ENCODE results near the gene TACR1.

TACR1 gene

DNA sequence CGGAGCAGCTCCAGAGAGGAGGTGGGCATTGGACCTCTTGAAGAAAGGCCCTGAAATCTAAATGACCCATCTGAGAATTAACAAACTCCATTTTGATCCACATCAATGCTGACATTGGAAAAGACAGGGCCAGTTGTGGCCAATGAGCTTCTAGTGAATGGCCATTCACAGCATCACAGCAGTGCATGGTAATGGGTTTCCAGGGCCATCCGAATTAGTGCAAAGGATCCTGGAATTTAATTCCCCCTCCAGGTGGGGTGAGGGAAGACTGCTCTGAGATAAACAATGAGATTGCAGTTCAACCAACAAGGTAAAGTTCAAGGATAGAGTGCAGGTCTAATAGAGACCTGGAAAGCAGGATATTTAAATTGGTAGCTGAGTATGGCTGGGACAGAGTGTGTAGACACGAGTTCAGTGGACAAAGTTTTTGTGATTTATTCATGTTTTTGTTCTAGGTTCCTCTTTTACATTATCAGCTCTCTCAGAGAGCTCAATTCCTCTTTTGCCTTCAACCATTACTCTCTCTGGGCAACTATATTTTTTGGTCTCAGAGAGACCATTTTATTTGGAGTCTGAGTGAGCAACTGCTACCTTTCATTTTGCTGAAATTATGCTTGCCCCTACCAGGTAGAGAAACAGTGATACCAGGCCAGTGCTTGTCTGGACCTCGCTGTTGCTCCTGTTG is 5.0 kb downstream of the TACR1 start:
- TF ChIP-seq ZFX (IDR thresholded peaks at IDR 0.05; ENCODE audit: borderline replicate concordance) = no peak
- TF ChIP-seq, protein P1, sequence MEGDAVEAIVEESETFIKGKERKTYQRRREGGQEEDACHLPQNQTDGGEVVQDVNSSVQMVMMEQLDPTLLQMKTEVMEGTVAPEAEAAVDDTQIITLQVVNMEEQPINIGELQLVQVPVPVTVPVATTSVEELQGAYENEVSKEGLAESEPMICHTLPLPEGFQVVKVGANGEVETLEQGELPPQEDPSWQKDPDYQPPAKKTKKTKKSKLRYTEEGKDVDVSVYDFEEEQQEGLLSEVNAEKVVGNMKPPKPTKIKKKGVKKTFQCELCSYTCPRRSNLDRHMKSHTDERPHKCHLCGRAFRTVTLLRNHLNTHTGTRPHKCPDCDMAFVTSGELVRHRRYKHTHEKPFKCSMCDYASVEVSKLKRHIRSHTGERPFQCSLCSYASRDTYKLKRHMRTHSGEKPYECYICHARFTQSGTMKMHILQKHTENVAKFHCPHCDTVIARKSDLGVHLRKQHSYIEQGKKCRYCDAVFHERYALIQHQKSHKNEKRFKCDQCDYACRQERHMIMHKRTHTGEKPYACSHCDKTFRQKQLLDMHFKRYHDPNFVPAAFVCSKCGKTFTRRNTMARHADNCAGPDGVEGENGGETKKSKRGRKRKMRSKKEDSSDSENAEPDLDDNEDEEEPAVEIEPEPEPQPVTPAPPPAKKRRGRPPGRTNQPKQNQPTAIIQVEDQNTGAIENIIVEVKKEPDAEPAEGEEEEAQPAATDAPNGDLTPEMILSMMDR (IDR thresholded peaks at IDR 0.05) = no peak
- H3K27ac ChIP-seq = no peak overlapping the region

GRCh38 chr2:75192496-75192895 is 6.8 kb downstream of the TACR1 start:
- TF ChIP-seq ZFX (IDR thresholded peaks at IDR 0.05; ENCODE audit: borderline replicate concordance) = no peak
- TF ChIP-seq, protein P1 (IDR thresholded peaks at IDR 0.05) = no peak
- H3K27ac ChIP-seq = no peak overlapping the region

DNA sequence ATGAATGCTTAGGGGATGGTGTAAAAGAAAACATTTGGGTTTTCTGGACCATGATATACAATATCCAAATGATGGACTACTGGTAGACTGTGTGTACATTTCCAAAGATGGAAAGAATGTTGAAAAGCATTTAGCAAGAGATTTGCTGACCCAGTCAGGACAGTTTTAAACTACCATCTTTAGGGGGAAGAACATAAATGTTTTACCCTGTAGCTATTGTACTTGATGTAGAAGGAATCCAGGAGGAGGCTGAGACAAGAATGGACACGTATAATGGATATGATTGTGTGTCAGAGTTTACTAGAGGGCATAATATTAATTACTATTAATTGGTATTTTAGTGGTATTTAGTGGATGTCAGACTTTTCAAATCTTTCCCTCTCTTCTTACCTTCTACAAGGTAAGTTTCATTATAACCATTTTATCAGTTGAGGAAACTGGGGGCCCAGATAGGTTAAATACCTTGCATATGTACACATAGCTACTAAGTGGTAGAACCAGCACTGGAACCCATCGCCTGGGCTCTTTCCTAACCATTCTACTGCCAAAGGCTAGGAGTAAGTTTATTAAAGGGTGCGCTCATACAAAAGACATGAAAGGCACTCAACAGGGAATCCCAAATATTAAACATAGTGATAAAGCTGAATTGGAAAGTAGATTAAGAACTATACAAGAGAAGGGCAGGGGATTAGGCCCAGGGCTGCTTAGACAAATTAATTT is 8.9 kb downstream of the TACR1 start:
- no peak overlapping the region for H3K27ac ChIP-seq
- no peak for TF ChIP-seq ZFX (IDR thresholded peaks at IDR 0.05; ENCODE audit: borderline replicate concordance)
- TF ChIP-seq, protein P1 (IDR thresholded peaks at IDR 0.05) = no peak

- TF ChIP-seq, protein P1 (IDR thresholded peaks at IDR 0.05) = no peak
- TF ChIP-seq ZFX (IDR thresholded peaks at IDR 0.05; ENCODE audit: borderline replicate concordance) = no peak
Measured at GRCh38 chr2:75186821-75187220, 12.5 kb downstream of the TACR1 start.

DNA sequence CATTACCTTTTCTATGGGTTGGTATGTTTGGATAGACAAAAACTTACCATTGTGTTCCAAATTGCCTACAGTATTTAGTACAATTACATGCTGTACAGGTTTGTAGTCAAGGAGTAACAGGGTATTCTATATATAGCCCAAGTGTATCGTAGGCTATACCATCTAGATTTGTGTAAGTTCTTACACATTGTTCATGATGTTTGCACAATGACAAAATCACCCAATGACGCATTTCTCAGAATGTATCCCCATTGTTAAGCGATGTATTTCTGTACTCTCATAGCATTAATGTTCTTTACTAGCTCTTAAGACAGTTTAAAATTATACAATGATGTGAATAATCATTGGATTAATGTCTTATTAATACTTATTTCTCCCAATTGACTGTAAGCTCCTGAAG is 16.7 kb downstream of the TACR1 start:
- H3K27ac ChIP-seq = no peak overlapping the region
- TF ChIP-seq, protein P1 (IDR thresholded peaks at IDR 0.05) = no peak
- TF ChIP-seq ZFX (IDR thresholded peaks at IDR 0.05; ENCODE audit: borderline replicate concordance) = no peak

More at GRCh38 chr2:75186821-75187220, 12.5 kb downstream of the TACR1 start:
- H3K27ac ChIP-seq = no peak overlapping the region

DNA sequence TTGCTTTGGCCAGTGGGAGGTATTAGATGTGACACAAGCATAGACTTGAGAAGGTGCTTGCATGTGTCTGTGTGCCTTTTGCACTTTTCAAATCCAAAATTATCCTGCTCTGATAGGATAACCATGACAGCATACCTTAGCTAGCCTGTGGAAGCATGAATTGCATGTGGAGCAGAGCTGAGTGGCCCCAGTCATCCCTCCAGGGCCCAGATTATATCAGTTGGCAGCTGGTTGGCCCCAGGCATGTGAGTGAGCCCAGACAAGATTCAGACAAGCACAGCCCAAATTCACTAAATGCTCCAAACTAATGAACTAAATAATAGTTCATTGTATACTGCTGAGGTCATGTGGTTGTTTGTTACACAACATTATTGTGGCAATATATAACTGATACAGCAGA is 18.8 kb downstream of the TACR1 start:
- no peak for TF ChIP-seq ZFX (IDR thresholded peaks at IDR 0.05; ENCODE audit: borderline replicate concordance)
- TF ChIP-seq, protein P1 (IDR thresholded peaks at IDR 0.05) = no peak
- H3K27ac ChIP-seq = no peak overlapping the region

GRCh38 chr2:75177427-75177826 is 21.9 kb downstream of the TACR1 start:
- no peak for TF ChIP-seq ZFX (IDR thresholded peaks at IDR 0.05; ENCODE audit: borderline replicate concordance)
- TF ChIP-seq, protein P1 (IDR thresholded peaks at IDR 0.05) = no peak

More at GRCh38 chr2:75177427-75177826, 21.9 kb downstream of the TACR1 start:
- H3K27ac ChIP-seq = no peak overlapping the region
